Ovary (tissue), 3 donors: ENCODE measurements around the gene TKTL1.
"Not testable (repeated sequence)": the region's sequence is repeated elsewhere in the genome, so short reads cannot be mapped to it uniquely, and the experiment has no call there.

Experiments used
- EP300 ChIP-seq: sonication (generic); formaldehyde crosslinking; IDR thresholded peaks from one replicate; pipeline ENCODE4 v1.6.1; 2017; ENCODE audit warnings: antibody characterized with exemption
- POLR2A ChIP-seq: fragments of 450-650 bp; IDR thresholded peaks from one replicate; pipeline ENCODE4 v1.6.1; 2017; ENCODE audit warnings: antibody characterized with exemption, mild to moderate bottlenecking, moderate library complexity
- TF ChIP-seq, protein P1 (sequence below), 3 donors: fragments of 450-650 bp in 2 of 3; fragments of 200-600 bp in 1 of 3; IDR thresholded peaks; one replicate each; pipeline versions ENCODE4 v1.5.1 to v1.8.0; 2016 to 2022; ENCODE audit warnings: antibody characterized with exemption in 3 of 3, mild to moderate bottlenecking in 1 of 3
- donor health status: DM: no; HTN: no; CAD: no.

DNA sequence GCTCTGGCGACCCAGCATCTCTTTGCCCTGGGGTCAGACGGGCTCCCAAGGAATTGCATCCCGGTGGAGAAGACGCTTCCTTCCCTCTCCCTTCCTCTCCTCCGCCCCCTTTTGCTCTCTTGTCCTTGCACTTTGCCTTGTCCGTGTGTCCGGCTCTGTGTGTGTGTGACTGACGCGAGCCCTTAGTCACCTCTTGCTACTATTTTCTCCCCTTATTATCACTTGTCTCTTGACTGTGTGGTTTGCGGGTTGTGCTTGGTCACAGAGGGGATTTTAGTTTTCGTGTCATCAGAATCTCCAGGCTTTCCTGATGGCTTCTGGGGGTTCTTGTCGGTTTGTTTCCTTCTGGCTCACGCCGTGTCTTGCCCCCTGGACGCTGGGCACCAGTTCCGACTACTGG, 47.5 kb downstream of the TKTL1 start:
- TF ChIP-seq, protein P1, sequence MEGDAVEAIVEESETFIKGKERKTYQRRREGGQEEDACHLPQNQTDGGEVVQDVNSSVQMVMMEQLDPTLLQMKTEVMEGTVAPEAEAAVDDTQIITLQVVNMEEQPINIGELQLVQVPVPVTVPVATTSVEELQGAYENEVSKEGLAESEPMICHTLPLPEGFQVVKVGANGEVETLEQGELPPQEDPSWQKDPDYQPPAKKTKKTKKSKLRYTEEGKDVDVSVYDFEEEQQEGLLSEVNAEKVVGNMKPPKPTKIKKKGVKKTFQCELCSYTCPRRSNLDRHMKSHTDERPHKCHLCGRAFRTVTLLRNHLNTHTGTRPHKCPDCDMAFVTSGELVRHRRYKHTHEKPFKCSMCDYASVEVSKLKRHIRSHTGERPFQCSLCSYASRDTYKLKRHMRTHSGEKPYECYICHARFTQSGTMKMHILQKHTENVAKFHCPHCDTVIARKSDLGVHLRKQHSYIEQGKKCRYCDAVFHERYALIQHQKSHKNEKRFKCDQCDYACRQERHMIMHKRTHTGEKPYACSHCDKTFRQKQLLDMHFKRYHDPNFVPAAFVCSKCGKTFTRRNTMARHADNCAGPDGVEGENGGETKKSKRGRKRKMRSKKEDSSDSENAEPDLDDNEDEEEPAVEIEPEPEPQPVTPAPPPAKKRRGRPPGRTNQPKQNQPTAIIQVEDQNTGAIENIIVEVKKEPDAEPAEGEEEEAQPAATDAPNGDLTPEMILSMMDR (IDR thresholded peaks at IDR 0.05), result not testable (repeated sequence)
- not testable (repeated sequence) for TF ChIP-seq POLR2A, EP300
